ENCODE measurements around the gene CAB39.

CAB39 gene

GRCh38 chr2:230805353-230806017 is 92.8 kb downstream of the CAB39 start:
- Histone ChIP-seq H3K4me1 (ENCODE audit: control insufficient read depth in 5 of 5, insufficient read depth in 5 of 5, low read length in 5 of 5) (peaks cover 0 to 10% (median 0%) of the 10 kb centered on the region in 5 donors), H3K27me3 (ENCODE audit: control insufficient read depth in 5 of 5, insufficient read depth in 4 of 5, low read length in 5 of 5) (no peaks in the 10 kb centered on the region), H3K27ac (ENCODE audit: low read depth, low read length) (no peak overlapping the region), H3K9me3 (ENCODE audit: control insufficient read depth in 5 of 5, low read length in 5 of 5) (no peaks in the 10 kb centered on the region), H3K4me3 (ENCODE audit: low read depth in 1 of 5, low read length in 5 of 5) (no peak overlapping the region), H3K36me3 (ENCODE audit: control insufficient read depth in 5 of 5, insufficient read depth in 5 of 5, low read length in 5 of 5) (peaks cover 0 to 26% (median 22%) of the 10 kb centered on the region in 5 donors), H3K9ac (ENCODE audit: low read length in 5 of 5) (no peak overlapping the region)

DNA sequence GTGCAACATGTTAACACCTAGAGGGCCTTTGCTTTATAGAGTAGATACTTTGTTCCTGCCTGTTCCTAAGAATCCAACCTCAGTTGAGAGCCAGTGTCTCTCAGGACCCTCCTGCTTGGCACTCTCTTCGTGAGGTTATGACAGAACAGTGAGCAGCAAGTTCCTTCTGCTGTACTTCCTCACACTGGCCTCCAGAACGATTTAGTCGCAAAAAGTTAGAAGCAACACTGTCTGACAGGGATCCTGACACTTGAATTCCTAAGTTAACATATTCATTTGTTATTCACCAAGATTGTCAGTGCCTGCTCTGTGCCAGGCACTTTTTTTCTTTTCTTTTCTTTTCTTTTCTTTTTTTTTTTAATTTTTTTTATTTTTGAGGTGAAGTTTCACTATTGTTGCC is 95.1 kb downstream of the CAB39 start:
- H3K27me3 ChIP-seq (ENCODE audit: control insufficient read depth in 5 of 5, insufficient read depth in 4 of 5, low read length in 5 of 5): no peaks in the 10 kb centered on the region
- H3K27ac ChIP-seq (ENCODE audit: low read depth, low read length): no peak overlapping the region
- H3K9me3 ChIP-seq (ENCODE audit: control insufficient read depth in 5 of 5, low read length in 5 of 5): no peaks in the 10 kb centered on the region
- peaks cover 0 to 10% (median 0%) of the 10 kb centered on the region in 5 donors for H3K4me1 ChIP-seq (ENCODE audit: control insufficient read depth in 5 of 5, insufficient read depth in 5 of 5, low read length in 5 of 5)
- H3K36me3 ChIP-seq (ENCODE audit: control insufficient read depth in 5 of 5, insufficient read depth in 5 of 5, low read length in 5 of 5): peaks cover 16 to 35% (median 31%) of the 10 kb centered on the region in 5 donors
- no peak overlapping the region for H3K4me3 ChIP-seq (ENCODE audit: low read depth in 1 of 5, low read length in 5 of 5)
- H3K9ac ChIP-seq (ENCODE audit: low read length in 5 of 5): no peak overlapping the region

- no peaks in the 10 kb centered on the region for H3K9me3 ChIP-seq (ENCODE audit: control insufficient read depth in 5 of 5, low read length in 5 of 5)
- H3K36me3 ChIP-seq (ENCODE audit: control insufficient read depth in 5 of 5, insufficient read depth in 5 of 5, low read length in 5 of 5): peaks cover 18 to 42% (median 36%) of the 10 kb centered on the region in 5 donors
- H3K9ac ChIP-seq (ENCODE audit: low read length in 5 of 5): no peak overlapping the region
- H3K4me1 ChIP-seq (ENCODE audit: control insufficient read depth in 5 of 5, insufficient read depth in 5 of 5, low read length in 5 of 5): peaks cover 0 to 10% (median 0%) of the 10 kb centered on the region in 5 donors
- H3K27ac ChIP-seq (ENCODE audit: low read depth, low read length): no peak overlapping the region
- no peaks in the 10 kb centered on the region for H3K27me3 ChIP-seq (ENCODE audit: control insufficient read depth in 5 of 5, insufficient read depth in 4 of 5, low read length in 5 of 5)
- no peak overlapping the region for H3K4me3 ChIP-seq (ENCODE audit: low read depth in 1 of 5, low read length in 5 of 5)
Measured at GRCh38 chr2:230809015-230809414, 96.4 kb downstream of the CAB39 start.

DNA sequence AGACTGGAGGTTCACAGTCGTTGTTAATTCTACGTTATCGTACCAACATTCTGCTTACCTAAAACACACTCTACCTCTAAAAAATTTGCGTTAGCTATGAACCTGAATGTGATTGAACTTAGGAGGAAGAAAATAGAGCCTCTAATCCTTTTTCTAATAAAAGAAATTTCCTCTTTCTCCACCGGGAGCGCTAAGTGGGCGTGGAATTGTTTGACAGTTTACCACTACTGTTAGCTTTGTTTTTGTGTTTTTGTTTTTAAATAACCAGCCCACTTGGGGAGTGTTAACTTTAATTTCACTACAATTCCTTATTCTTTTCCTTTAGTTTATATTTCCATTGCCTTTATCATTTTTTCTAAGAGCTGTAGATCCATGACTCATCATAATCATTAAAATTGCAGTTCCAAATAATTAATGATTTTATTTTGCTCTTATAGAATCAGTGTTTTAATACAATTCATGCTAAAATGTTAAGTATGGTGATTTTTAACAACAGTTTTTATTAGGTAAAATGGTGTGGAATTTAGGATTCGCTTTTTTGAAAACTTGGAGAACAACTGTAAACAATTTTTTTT is 97.1 kb downstream of the CAB39 start:
- no peak overlapping the region for H3K9ac ChIP-seq (ENCODE audit: low read length in 5 of 5)
- H3K36me3 ChIP-seq (ENCODE audit: control insufficient read depth in 5 of 5, insufficient read depth in 5 of 5, low read length in 5 of 5): peaks cover 20 to 49% (median 43%) of the 10 kb centered on the region in 5 donors
- H3K27me3 ChIP-seq (ENCODE audit: control insufficient read depth in 5 of 5, insufficient read depth in 4 of 5, low read length in 5 of 5): no peaks in the 10 kb centered on the region
- H3K4me1 ChIP-seq (ENCODE audit: control insufficient read depth in 5 of 5, insufficient read depth in 5 of 5, low read length in 5 of 5): peaks cover 0 to 10% (median 0%) of the 10 kb centered on the region in 5 donors
- no peak overlapping the region for H3K27ac ChIP-seq (ENCODE audit: low read depth, low read length)
- H3K4me3 ChIP-seq (ENCODE audit: low read depth in 1 of 5, low read length in 5 of 5): no peak overlapping the region
- H3K9me3 ChIP-seq (ENCODE audit: control insufficient read depth in 5 of 5, low read length in 5 of 5): no peaks in the 10 kb centered on the region

DNA sequence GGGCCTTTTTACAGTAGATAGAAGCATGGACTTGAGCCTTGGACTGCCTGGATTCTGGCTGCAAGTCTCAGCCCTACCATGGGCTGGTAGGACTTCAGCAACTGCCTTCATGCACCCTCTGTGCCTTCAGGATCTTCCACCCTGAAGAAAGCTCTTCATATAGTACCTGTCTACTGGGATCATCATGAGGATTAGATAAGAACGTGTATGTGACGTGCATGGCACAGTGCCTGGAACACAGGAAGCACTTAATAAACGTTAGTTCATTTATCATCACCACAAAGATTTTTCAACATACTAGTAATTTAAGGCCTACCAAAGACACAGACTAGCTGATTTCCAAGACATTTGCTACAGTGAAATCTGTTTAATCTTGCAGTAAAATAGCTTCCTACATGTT is 98.9 kb downstream of the CAB39 start:
- H3K4me1 ChIP-seq (ENCODE audit: control insufficient read depth in 5 of 5, insufficient read depth in 5 of 5, low read length in 5 of 5): peaks cover 0 to 10% (median 0%) of the 10 kb centered on the region in 5 donors
- no peak overlapping the region for H3K9ac ChIP-seq (ENCODE audit: low read length in 5 of 5)
- no peaks in the 10 kb centered on the region for H3K27me3 ChIP-seq (ENCODE audit: control insufficient read depth in 5 of 5, insufficient read depth in 4 of 5, low read length in 5 of 5)
- peaks cover 23 to 60% (median 58%) of the 10 kb centered on the region in 5 donors for H3K36me3 ChIP-seq (ENCODE audit: control insufficient read depth in 5 of 5, insufficient read depth in 5 of 5, low read length in 5 of 5)
- H3K4me3 ChIP-seq (ENCODE audit: low read depth in 1 of 5, low read length in 5 of 5): no peak overlapping the region
- no peak overlapping the region for H3K27ac ChIP-seq (ENCODE audit: low read depth, low read length)
- H3K9me3 ChIP-seq (ENCODE audit: control insufficient read depth in 5 of 5, low read length in 5 of 5): no peaks in the 10 kb centered on the region

DNA sequence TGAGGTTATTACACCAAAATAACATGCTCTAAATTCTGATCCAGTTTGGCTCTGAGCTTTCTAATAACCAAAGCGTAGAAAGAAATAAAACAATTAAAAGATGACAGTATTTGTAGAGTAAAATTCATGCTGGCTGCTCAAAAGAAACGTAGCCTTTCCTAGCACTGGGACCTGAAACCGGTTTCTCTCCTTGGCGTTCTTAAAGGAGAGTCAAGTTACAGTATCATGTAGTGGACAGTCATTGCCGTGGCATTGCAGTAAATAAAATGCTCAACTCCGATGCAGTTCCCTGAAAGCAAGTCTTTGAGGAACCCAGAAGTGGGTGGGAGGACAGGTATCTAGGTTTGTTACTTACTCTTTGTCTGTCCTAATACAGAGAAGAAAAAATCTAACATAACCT is 99.4 kb downstream of the CAB39 start:
- H3K27me3 ChIP-seq (ENCODE audit: control insufficient read depth in 5 of 5, insufficient read depth in 4 of 5, low read length in 5 of 5): no peaks in the 10 kb centered on the region
- peaks cover 24 to 65% (median 62%) of the 10 kb centered on the region in 5 donors for H3K36me3 ChIP-seq (ENCODE audit: control insufficient read depth in 5 of 5, insufficient read depth in 5 of 5, low read length in 5 of 5)
- no peak overlapping the region for H3K4me3 ChIP-seq (ENCODE audit: low read depth in 1 of 5, low read length in 5 of 5)
- H3K27ac ChIP-seq (ENCODE audit: low read depth, low read length): no peak overlapping the region
- no peak overlapping the region for H3K9ac ChIP-seq (ENCODE audit: low read length in 5 of 5)
- peaks cover 0 to 5% (median 0%) of the 10 kb centered on the region in 5 donors for H3K4me1 ChIP-seq (ENCODE audit: control insufficient read depth in 5 of 5, insufficient read depth in 5 of 5, low read length in 5 of 5)
- H3K9me3 ChIP-seq (ENCODE audit: control insufficient read depth in 5 of 5, low read length in 5 of 5): no peaks in the 10 kb centered on the region

GRCh38 chr2:230814616-230815015 is 102.0 kb downstream of the CAB39 start:
- Histone ChIP-seq H3K4me1 (ENCODE audit: control insufficient read depth in 5 of 5, insufficient read depth in 5 of 5, low read length in 5 of 5) (no peaks in the 10 kb centered on the region), H3K27me3 (ENCODE audit: control insufficient read depth in 5 of 5, insufficient read depth in 4 of 5, low read length in 5 of 5) (no peaks in the 10 kb centered on the region), H3K4me3 (ENCODE audit: low read depth in 1 of 5, low read length in 5 of 5) (no peak overlapping the region), H3K36me3 (ENCODE audit: control insufficient read depth in 5 of 5, insufficient read depth in 5 of 5, low read length in 5 of 5) (peaks cover 36 to 73% (median 66%) of the 10 kb centered on the region in 5 donors), H3K9me3 (ENCODE audit: control insufficient read depth in 5 of 5, low read length in 5 of 5) (no peaks in the 10 kb centered on the region), H3K27ac (ENCODE audit: low read depth, low read length) (no peak overlapping the region), H3K9ac (ENCODE audit: low read length in 5 of 5) (no peak overlapping the region)

- Histone ChIP-seq H3K4me1 (ENCODE audit: control insufficient read depth in 5 of 5, insufficient read depth in 5 of 5, low read length in 5 of 5) (no peaks in the 10 kb centered on the region), H3K27ac (ENCODE audit: low read depth, low read length) (no peak overlapping the region), H3K36me3 (ENCODE audit: control insufficient read depth in 5 of 5, insufficient read depth in 5 of 5, low read length in 5 of 5) (peaks cover 36 to 74% (median 66%) of the 10 kb centered on the region in 5 donors), H3K27me3 (ENCODE audit: control insufficient read depth in 5 of 5, insufficient read depth in 4 of 5, low read length in 5 of 5) (no peaks in the 10 kb centered on the region), H3K9ac (ENCODE audit: low read length in 5 of 5) (no peak overlapping the region), H3K4me3 (ENCODE audit: low read depth in 1 of 5, low read length in 5 of 5) (no peak overlapping the region), H3K9me3 (ENCODE audit: control insufficient read depth in 5 of 5, low read length in 5 of 5) (no peaks in the 10 kb centered on the region)
Measured at GRCh38 chr2:230815088-230815487, 102.4 kb downstream of the CAB39 start.

DNA sequence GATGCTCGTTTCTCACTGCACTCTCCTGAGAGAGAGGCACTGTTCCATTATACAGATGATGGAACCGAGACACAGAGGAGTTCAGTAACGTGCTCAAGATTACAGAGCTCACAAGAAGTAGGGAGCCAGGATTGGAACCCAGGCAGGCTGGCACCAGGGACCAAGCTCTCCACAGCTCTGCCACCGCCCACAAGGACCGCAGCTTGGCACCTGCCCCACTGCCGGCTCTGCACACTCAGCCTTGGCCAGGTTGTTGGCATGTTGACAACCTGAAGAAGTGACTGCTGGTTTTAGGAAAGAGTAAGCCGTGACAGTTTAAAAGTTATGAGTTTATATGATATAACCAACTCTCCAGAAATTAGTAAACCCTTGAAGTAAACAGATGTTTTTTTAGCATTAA is 104.1 kb downstream of the CAB39 start:
- no peaks in the 10 kb centered on the region for H3K27me3 ChIP-seq (ENCODE audit: control insufficient read depth in 5 of 5, insufficient read depth in 4 of 5, low read length in 5 of 5)
- H3K4me3 ChIP-seq (ENCODE audit: low read depth in 1 of 5, low read length in 5 of 5): no peak overlapping the region
- H3K9ac ChIP-seq (ENCODE audit: low read length in 5 of 5): no peak overlapping the region
- H3K4me1 ChIP-seq (ENCODE audit: control insufficient read depth in 5 of 5, insufficient read depth in 5 of 5, low read length in 5 of 5): no peaks in the 10 kb centered on the region
- H3K27ac ChIP-seq (ENCODE audit: low read depth, low read length): no peak overlapping the region
- H3K36me3 ChIP-seq (ENCODE audit: control insufficient read depth in 5 of 5, insufficient read depth in 5 of 5, low read length in 5 of 5): peaks cover 29 to 74% (median 54%) of the 10 kb centered on the region in 5 donors
- H3K9me3 ChIP-seq (ENCODE audit: control insufficient read depth in 5 of 5, low read length in 5 of 5): no peaks in the 10 kb centered on the region

DNA sequence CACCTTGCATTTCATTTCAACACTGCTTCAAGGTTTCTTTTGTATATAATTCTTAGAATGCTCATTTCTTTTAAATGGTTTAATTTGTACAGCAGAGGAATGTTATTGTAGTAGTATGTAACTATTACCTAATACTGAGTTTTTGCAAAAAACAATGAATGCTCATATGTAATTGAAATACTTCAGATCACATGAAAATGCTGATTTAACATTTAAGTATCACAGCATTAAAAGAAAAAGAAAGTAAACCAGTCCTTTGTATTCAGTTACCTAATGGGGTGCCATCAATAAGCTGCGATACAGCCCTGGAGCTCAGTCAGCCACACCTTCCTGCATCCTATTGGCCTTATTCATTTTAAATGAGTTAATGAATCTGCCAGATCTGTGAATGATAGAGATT is 106.8 kb downstream of the CAB39 start:
- Histone ChIP-seq H3K27ac (ENCODE audit: low read depth, low read length) (no peak overlapping the region), H3K27me3 (ENCODE audit: control insufficient read depth in 5 of 5, insufficient read depth in 4 of 5, low read length in 5 of 5) (no peaks in the 10 kb centered on the region), H3K4me3 (ENCODE audit: low read depth in 1 of 5, low read length in 5 of 5) (no peak overlapping the region), H3K9ac (ENCODE audit: low read length in 5 of 5) (no peak overlapping the region), H3K36me3 (ENCODE audit: control insufficient read depth in 5 of 5, insufficient read depth in 5 of 5, low read length in 5 of 5) (peaks cover 16 to 62% (median 45%) of the 10 kb centered on the region in 5 donors), H3K4me1 (ENCODE audit: control insufficient read depth in 5 of 5, insufficient read depth in 5 of 5, low read length in 5 of 5) (peaks cover 0 to 4% (median 2%) of the 10 kb centered on the region in 5 donors), H3K9me3 (ENCODE audit: control insufficient read depth in 5 of 5, low read length in 5 of 5) (no peaks in the 10 kb centered on the region)

Measured in subcutaneous abdominal adipose tissue (tissue), 5 donors.